Smooth muscle cell (in vitro differentiated cells): Measurements from ENCODE around the gene LRRC36. TPM values are rescaled to one million over a fixed set of nuclear protein-coding genes. Genes with fewer than 3 reads are reported as not detected.

ENCODE experiments used
- DNase-seq: peaks from one replicate; lab custom pipeline; 2025; ENCODE audit not compliant: unreplicated experiment; lab: John Stamatoyannopoulos, UW
- H2AFZ ChIP-seq: fragments of 200-600 bp; sonication (generic); 2 replicates; pipeline ENCODE4 v1.6.0; 2016; ENCODE audit warnings: antibody characterized with exemption, low read depth, mild to moderate bottlenecking
- H3F3A ChIP-seq: fragments of 200-600 bp; sonication (generic); 2 replicates; pipeline ENCODE4 v1.6.0; 2017; ENCODE audit warnings: antibody characterized with exemption, low read depth
- H3K27ac ChIP-seq: fragments of 200-600 bp; sonication (generic); 2 replicates; pipeline ENCODE4 v1.5.1; 2016; ENCODE audit warnings: low read depth, mild to moderate bottlenecking
- H3K27me3 ChIP-seq: fragments of 200-600 bp; sonication (generic); 2 replicates; pipeline ENCODE4 v1.6.1; 2016; ENCODE audit warnings: low read depth, mild to moderate bottlenecking
- H3K36me3 ChIP-seq: fragments of 200-600 bp; sonication (generic); 2 replicates; pipeline ENCODE4 v1.5.1; 2016; ENCODE audit warnings: low read depth
- H3K4me1 ChIP-seq: fragments of 200-600 bp; sonication (generic); 2 replicates; pipeline ENCODE4 v1.5.1; 2016; ENCODE audit warnings: low read depth
- H3K4me2 ChIP-seq: fragments of 200-600 bp; sonication (generic); 2 replicates; pipeline ENCODE4 v1.6.0; 2016; ENCODE audit warnings: mild to moderate bottlenecking
- H3K4me3 ChIP-seq: fragments of 200-600 bp; sonication (generic); 2 replicates; pipeline ENCODE4 v1.5.1; 2016; ENCODE audit warnings: mild to moderate bottlenecking
- H3K79me2 ChIP-seq: fragments of 200-600 bp; sonication (generic); 2 replicates; pipeline ENCODE4 v1.6.0; 2016; ENCODE audit warnings: low read depth, mild to moderate bottlenecking
- H3K9ac ChIP-seq: fragments of 200-600 bp; sonication (generic); 2 replicates; pipeline ENCODE4 v1.6.0; 2016; ENCODE audit warnings: low read depth
- H3K9me3 ChIP-seq: fragments of 200-600 bp; sonication (generic); replicated peaks from 2 replicates; pipeline ENCODE4 v1.5.1; 2016; ENCODE audit warnings: low read depth
- H4K20me1 ChIP-seq: fragments of 200-600 bp; sonication (generic); 2 replicates; pipeline ENCODE4 v1.6.0; 2016; ENCODE audit warnings: low read depth
- CTCF ChIP-seq: fragments of 200-600 bp; sonication (generic); IDR thresholded peaks from 2 replicates; pipeline ENCODE4 v1.5.1; 2017; ENCODE audit warnings: borderline replicate concordance, mild to moderate bottlenecking, antibody characterized with exemption; ENCODE audit not compliant: insufficient read depth, poor library complexity, severe bottlenecking
- WGBS: methylation state at CpG from one replicate; pipeline ENCODE4 v1.1.7; 2016; ENCODE audit warnings: low lambda C conversion rate; 5-methylcytosine and 5-hydroxymethylcytosine counted together
- polyA plus RNA-seq: library from polyadenylated mRNA; unstranded; fragments of >200 nt; fragmentation: Nextera tagmentation; extraction: Ambion mirVana; gene quantifications from 2 replicates; pipeline ENCODE4 v1.2.1, GENCODE V29; 2016
- total RNA-seq: library from RNA; depleted of rRNA; stranded (reverse); fragments of >200 nt; gene quantifications from 2 replicates; pipeline ENCODE4 v1.2.3, GENCODE V29; 2014

The LRRC36 gene
- total and polyA plus RNA-seq, 2 experiments from 2014 or later = 0.24 TPM; not detected in 1

- H3K27ac ChIP-seq = no peak overlapping the region
- H4K20me1 ChIP-seq = no peaks in the 10 kb centered on the region
- H3K4me3 ChIP-seq = no peak overlapping the region
- no peaks in the 10 kb centered on the region for H3K36me3 ChIP-seq
- 83% methylated on average over 5 of the region's 5 CpGs for WGBS
- no peak for TF ChIP-seq CTCF
- no peak overlapping the region for H3K9ac ChIP-seq
- H3K4me1 ChIP-seq = no peaks in the 10 kb centered on the region
- no peaks in the 10 kb centered on the region for H3K79me2 ChIP-seq
- H3K4me2 ChIP-seq = no peak overlapping the region
- no peaks in the 10 kb centered on the region for H3K9me3 ChIP-seq
- no peak for DNase-seq
- no peaks in the 10 kb centered on the region for H3F3A ChIP-seq
- H3K27me3 ChIP-seq = peaks cover 27% of the 10 kb centered on the region
- no peak overlapping the region for H2AFZ ChIP-seq
These were observed 60.3 kb downstream of the LRRC36 start for GRCh38 chr16:67386861-67387455.

GRCh38 chr16:67387479-67388079 lies 61.0 kb downstream of the LRRC36 start:
- DNase-seq = no peak
- WGBS = 81% methylated on average over 8 of the region's 8 CpGs
- no peaks in the 10 kb centered on the region for H3K9me3 ChIP-seq
- H3K79me2 ChIP-seq = no peaks in the 10 kb centered on the region
- H3K27me3 ChIP-seq = peaks cover 27% of the 10 kb centered on the region
- TF ChIP-seq CTCF = no peak
- H4K20me1 ChIP-seq = no peaks in the 10 kb centered on the region
- no peaks in the 10 kb centered on the region for H3K4me1 ChIP-seq
- H3K36me3 ChIP-seq = no peaks in the 10 kb centered on the region
- H3K9ac ChIP-seq = no peak overlapping the region
- H3K27ac ChIP-seq = no peak overlapping the region
- no peak overlapping the region for H2AFZ ChIP-seq
- H3K4me2 ChIP-seq = no peak overlapping the region
- H3K4me3 ChIP-seq = no peak overlapping the region
- H3F3A ChIP-seq = no peaks in the 10 kb centered on the region

- 91% methylated on average over 8 of the region's 8 CpGs for WGBS
- Histone ChIP-seq H3K4me2 (no peak overlapping the region), H3K27ac (no peak overlapping the region), H4K20me1 (no peaks in the 10 kb centered on the region), H3F3A (no peaks in the 10 kb centered on the region), H2AFZ (no peak overlapping the region), H3K4me3 (no peak overlapping the region), H3K79me2 (no peaks in the 10 kb centered on the region), H3K27me3 (peaks cover 32% of the 10 kb centered on the region), H3K36me3 (no peaks in the 10 kb centered on the region), H3K9ac (no peak overlapping the region), H3K9me3 (no peaks in the 10 kb centered on the region), H3K4me1 (no peaks in the 10 kb centered on the region)
- no peak for TF ChIP-seq CTCF
- DNase-seq = no peak
These were observed 61.6 kb downstream of the LRRC36 start for GRCh38 chr16:67388191-67388590.

GRCh38 chr16:67388591-67388990 lies 62.0 kb downstream of the LRRC36 start:
- no peak for DNase-seq
- H3K4me1 ChIP-seq = peaks cover 1% of the 10 kb centered on the region
- H3K9ac ChIP-seq = no peak overlapping the region
- no peak overlapping the region for H3K27ac ChIP-seq
- 84% methylated on average over 2 of the region's 2 CpGs for WGBS
- no peak overlapping the region for H3K4me2 ChIP-seq
- H3K27me3 ChIP-seq = peaks cover 34% of the 10 kb centered on the region
- no peak overlapping the region for H2AFZ ChIP-seq
- no peak for TF ChIP-seq CTCF
- no peak overlapping the region for H3K4me3 ChIP-seq
- H3K36me3 ChIP-seq = no peaks in the 10 kb centered on the region
- H4K20me1 ChIP-seq = no peaks in the 10 kb centered on the region
- no peaks in the 10 kb centered on the region for H3K9me3 ChIP-seq
- H3K79me2 ChIP-seq = no peaks in the 10 kb centered on the region
- no peaks in the 10 kb centered on the region for H3F3A ChIP-seq
